Neuronal stem cell (in vitro differentiated cells): ENCODE results near the gene TPSAB1.
"Not testable (repeated sequence)": the region's sequence is repeated elsewhere in the genome, so short reads cannot be mapped to it uniquely, and the experiment has no call there.

Source experiments
- DNase-seq: peaks from one replicate; pipeline ENCODE4 v3.0.0-alpha.2; 2013; ENCODE audit warnings: low spot score
- H2AFZ ChIP-seq: one replicate; pipeline ENCODE4 v1.6.1; 2013; ENCODE audit warnings: mild to moderate bottlenecking, low read length, inconsistent platforms
- H2AK5ac ChIP-seq: 2 replicates; pipeline ENCODE4 v1.6.1; 2013; ENCODE audit warnings: low read depth, mild to moderate bottlenecking, inconsistent platforms, low read length, moderate library complexity, mixed read lengths
- H2BK120ac ChIP-seq: 2 replicates; pipeline ENCODE4 v1.6.1; 2013; ENCODE audit warnings: low read depth, mild to moderate bottlenecking, inconsistent platforms, low read length, moderate library complexity, mixed read lengths
- H2BK12ac ChIP-seq: one replicate; pipeline ENCODE4 v1.6.1; 2013; ENCODE audit warnings: low read length, inconsistent platforms
- H2BK15ac ChIP-seq: 2 replicates; pipeline ENCODE4 v1.6.1; 2013; ENCODE audit warnings: mild to moderate bottlenecking, low read length, inconsistent platforms, mixed read lengths
- H2BK5ac ChIP-seq: one replicate; pipeline ENCODE4 v1.6.1; 2013; ENCODE audit warnings: inconsistent platforms, mild to moderate bottlenecking, low read length, moderate library complexity
- H3K14ac ChIP-seq: one replicate; pipeline ENCODE4 v1.6.1; 2013; ENCODE audit warnings: low read length, inconsistent platforms
- H3K18ac ChIP-seq: 2 replicates; pipeline ENCODE4 v1.6.1; 2013; ENCODE audit warnings: low read length, inconsistent platforms
- H3K23ac ChIP-seq: 2 replicates; pipeline ENCODE4 v1.6.1; 2013; ENCODE audit warnings: low read depth, mild to moderate bottlenecking, mixed read lengths, low read length, inconsistent platforms; ENCODE audit not compliant: poor library complexity
- H3K27ac ChIP-seq: replicated peaks from 3 replicates; pipeline ENCODE4 v1.5.1; 2013; ENCODE audit warnings: low read length, inconsistent platforms
- H3K27me3 ChIP-seq, 3 experiments: 2 replicates each; pipeline ENCODE4 v1.6.1; 2013; ENCODE audit warnings: low read length in 3 of 3, mild to moderate bottlenecking in 2 of 3, inconsistent platforms in 1 of 3, low read depth in 1 of 3, mixed read lengths in 1 of 3, moderate library complexity in 1 of 3; ENCODE audit not compliant: control insufficient read depth in 3 of 3, insufficient read depth in 3 of 3
- H3K36me3 ChIP-seq, 2 donors: replicated peaks in 1 of 2; 2 replicates each; pipeline ENCODE4 v1.6.1; 2013; ENCODE audit warnings: low read length in 2 of 2; ENCODE audit not compliant: control insufficient read depth in 2 of 2, insufficient read depth in 2 of 2
- H3K4ac ChIP-seq: 2 replicates; pipeline ENCODE4 v1.6.1; 2013; ENCODE audit warnings: inconsistent platforms, mild to moderate bottlenecking, low read length, moderate library complexity
- H3K4me1 ChIP-seq, 2 donors: 1 replicate in 1 of 2; 2 replicates in 1 of 2; pipeline ENCODE4 v1.6.1; 2013; ENCODE audit warnings: low read length in 2 of 2, low read depth in 1 of 2; ENCODE audit not compliant: control insufficient read depth in 2 of 2, insufficient read depth in 1 of 2
- H3K4me2 ChIP-seq: one replicate; pipeline ENCODE4 v1.6.1; 2013; ENCODE audit warnings: mild to moderate bottlenecking, low read length, inconsistent platforms; ENCODE audit not compliant: insufficient read depth, poor library complexity, severe bottlenecking
- H3K4me3 ChIP-seq, 2 donors: 2 replicates each; pipeline ENCODE4 v1.5.1; 2013; ENCODE audit warnings: low read length in 2 of 2, mild to moderate bottlenecking in 2 of 2, inconsistent platforms in 1 of 2, moderate library complexity in 1 of 2
- H3K79me1 ChIP-seq: one replicate; pipeline ENCODE4 v1.6.1; 2013; ENCODE audit warnings: low read depth, mild to moderate bottlenecking, inconsistent platforms, low read length, moderate library complexity
- H3K9ac ChIP-seq: one replicate; pipeline ENCODE4 v1.6.1; 2013; ENCODE audit warnings: mild to moderate bottlenecking, low read depth, low read length, inconsistent platforms; ENCODE audit not compliant: poor library complexity
- H3K9me3 ChIP-seq, 2 donors: replicated peaks in 1 of 2; 2 replicates each; pipeline versions ENCODE3 to v1.6.1; 2013; ENCODE audit warnings: low read length in 2 of 2, mild to moderate bottlenecking in 2 of 2, inconsistent platforms in 1 of 2, low read depth in 1 of 2, mixed read lengths in 1 of 2, moderate library complexity in 1 of 2; ENCODE audit not compliant: control insufficient read depth in 2 of 2, insufficient read depth in 1 of 2
- H4K8ac ChIP-seq: one replicate; pipeline ENCODE4 v1.6.1; 2013; ENCODE audit warnings: low read depth, mild to moderate bottlenecking, inconsistent platforms, low read length, moderate library complexity
- H4K91ac ChIP-seq: one replicate; pipeline ENCODE4 v1.6.1; 2013; ENCODE audit warnings: low read length, low read depth, mild to moderate bottlenecking, inconsistent platforms; ENCODE audit not compliant: poor library complexity
- WGBS, 2 donors: extraction: QIAGEN DNeasy Blood & Tissue Kit; methylation state at CpG; one replicate each; pipeline ENCODE4 v1.1.7; 2013; ENCODE audit warnings: missing lambda C conversion rate in 2 of 2, mixed read lengths in 1 of 2; ENCODE audit not compliant: insufficient read length in 2 of 2, insufficient replicate concordance in 1 of 2; ENCODE audit errors: extremely low coverage in 2 of 2; 5-methylcytosine and 5-hydroxymethylcytosine counted together

The TPSAB1 gene

GRCh38 chr16:1269418-1269817 is 28.9 kb downstream of the TPSAB1 start:
- H3K79me1 ChIP-seq, H4K8ac ChIP-seq, H3K4ac ChIP-seq, H3K4me3 ChIP-seq, H3K4me1 ChIP-seq, H2AK5ac ChIP-seq, H3K27me3 ChIP-seq, H3K9me3 ChIP-seq, H3K14ac ChIP-seq, H4K91ac ChIP-seq, H3K23ac ChIP-seq, H2BK12ac ChIP-seq, H3K18ac ChIP-seq, H3K4me2 ChIP-seq, H2AFZ ChIP-seq, H3K9ac ChIP-seq, H3K27ac ChIP-seq, DNase-seq, H2BK15ac ChIP-seq, H2BK120ac ChIP-seq, H2BK5ac ChIP-seq, H3K36me3 ChIP-seq: not testable (repeated sequence)
- WGBS, 2 donors = no CpG with 5 or more reads among the region's 7 CpGs

DNA sequence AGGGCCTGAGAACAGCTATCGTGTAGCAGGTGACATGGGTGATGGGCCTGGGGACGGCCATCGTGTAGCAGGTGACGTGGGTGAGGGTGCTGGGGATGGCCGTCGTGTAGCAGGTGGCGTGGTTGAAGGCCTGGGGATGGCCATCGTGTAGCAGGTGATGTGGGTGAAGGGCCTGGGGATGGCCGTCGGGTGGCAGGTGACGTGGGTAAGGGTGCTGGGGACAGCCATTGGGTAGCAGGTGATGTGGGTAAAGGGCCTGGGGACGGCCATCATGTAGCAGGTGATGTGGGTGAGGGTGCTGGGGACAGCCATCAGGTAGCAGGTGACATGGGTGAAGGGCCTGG is 30.8 kb downstream of the TPSAB1 start:
- peak overlapping the region; percentile 14 for H2BK12ac ChIP-seq
- H3K4me1 ChIP-seq = no peaks in the 10 kb centered on the region
- H3K27me3 ChIP-seq = peaks cover 0 to 3% (median 0%) of the 10 kb centered on the region in 3 experiments
- no peak overlapping the region for H3K4me3 ChIP-seq
- peak overlapping the region; percentile 71 for H3K18ac ChIP-seq
- no peak overlapping the region for H3K4me2 ChIP-seq
- H3K36me3 ChIP-seq = no peaks in the 10 kb centered on the region
- H4K91ac ChIP-seq = no peak overlapping the region
- H3K23ac ChIP-seq = peak overlapping the region; percentile 68
- H4K8ac ChIP-seq = no peak overlapping the region
- peak overlapping the region; percentile 93 for H2BK15ac ChIP-seq
- no peak overlapping the region for H3K4ac ChIP-seq
- H3K79me1 ChIP-seq = no peaks in the 10 kb centered on the region
- no peak for DNase-seq
- no CpG with 5 or more reads among the region's 12 CpGs for WGBS, 2 donors
- H2AFZ ChIP-seq = no peak overlapping the region
- peak overlapping the region; percentile 93 for H2BK5ac ChIP-seq
- no peak overlapping the region for H2BK120ac ChIP-seq
- peak overlapping the region; percentile 84 for H2AK5ac ChIP-seq
- peak overlapping the region; percentile 63 for H3K9ac ChIP-seq
- H3K27ac ChIP-seq = no peak overlapping the region
- H3K14ac ChIP-seq = peak overlapping the region; percentile 89
- H3K9me3 ChIP-seq = peaks cover 0 to 2% of the 10 kb centered on the region in 2 donors

GRCh38 chr16:1271724-1272413 is 31.4 kb downstream of the TPSAB1 start:
- not testable (repeated sequence) for H3K18ac ChIP-seq, H3K4ac ChIP-seq, H3K27ac ChIP-seq, H3K4me3 ChIP-seq, H3K4me2 ChIP-seq, H4K8ac ChIP-seq, H2BK12ac ChIP-seq, DNase-seq, H2BK120ac ChIP-seq, H4K91ac ChIP-seq, H3K9me3 ChIP-seq, H3K79me1 ChIP-seq, H3K36me3 ChIP-seq, H2AFZ ChIP-seq, H3K27me3 ChIP-seq, H3K4me1 ChIP-seq
- H2AK5ac ChIP-seq = peak overlapping the region; percentile 84
- peak overlapping the region; percentile 68 for H3K23ac ChIP-seq
- WGBS, 2 donors = no CpG with 5 or more reads among the region's 19 CpGs
- peak overlapping the region; percentile 63 for H3K9ac ChIP-seq
- peak overlapping the region; percentile 89 for H3K14ac ChIP-seq
- peak overlapping the region; percentile 93 for H2BK15ac ChIP-seq
- peak overlapping the region; percentile 93 for H2BK5ac ChIP-seq

GRCh38 chr16:1272453-1273198 is 32.1 kb downstream of the TPSAB1 start:
- Histone ChIP-seq H3K9ac (no peak overlapping the region), H3K9me3 (peaks cover 0 to 1% of the 10 kb centered on the region in 2 donors), H3K18ac (peak overlapping the region; percentile 8), H2BK15ac (no peak overlapping the region), H3K4me3 (no peak overlapping the region), H3K14ac (no peak overlapping the region), H2AK5ac (no peak overlapping the region), H3K4ac (no peak overlapping the region), H3K4me2 (no peak overlapping the region), H2AFZ (no peak overlapping the region), H3K23ac (no peak overlapping the region), H4K91ac (no peak overlapping the region), H3K4me1 (peaks cover under 1% of the 10 kb centered on the region in 2 donors), H3K27me3 (peaks cover 0 to 3% (median 0%) of the 10 kb centered on the region in 3 experiments), H4K8ac (no peak overlapping the region), H2BK120ac (no peak overlapping the region), H2BK5ac (no peak overlapping the region), H2BK12ac (no peak overlapping the region), H3K27ac (no peak overlapping the region), H3K36me3 (no peaks in the 10 kb centered on the region), H3K79me1 (no peaks in the 10 kb centered on the region)
- DNase-seq = no peak
- 91% methylated on average over 1 of the region's 9 CpGs; no CpG with 5 or more reads in 1 of the 2 donors for whole genome bisulfite sequencing, 2 donors
